Mesenchymal stem cell (in vitro differentiated cells and primary cell): ENCODE results near the gene GPR84.

ENCODE experiments used
- DNase-seq: peaks from one replicate; pipeline ENCODE4 v3.0.0-alpha.2; 2013
- H2AFZ ChIP-seq: one replicate; pipeline ENCODE4 v1.6.1; 2013; ENCODE audit warnings: low read depth, mild to moderate bottlenecking, control low read depth, inconsistent platforms, low read length, moderate library complexity
- H2AK5ac ChIP-seq: 2 replicates; pipeline ENCODE4 v1.6.1; 2013; ENCODE audit warnings: low read length, moderate library complexity, mild to moderate bottlenecking, inconsistent platforms; ENCODE audit not compliant: severe bottlenecking
- H2BK120ac ChIP-seq: one replicate; pipeline ENCODE4 v1.6.1; 2013; ENCODE audit warnings: low read depth, mild to moderate bottlenecking, inconsistent platforms, low read length, moderate library complexity
- H2BK12ac ChIP-seq, 2 experiments: one replicate each; pipeline ENCODE4 v1.6.1; 2013; ENCODE audit warnings: inconsistent platforms in 2 of 2, low read length in 2 of 2, mild to moderate bottlenecking in 2 of 2, moderate library complexity in 2 of 2, control low read depth in 1 of 2
- H2BK15ac ChIP-seq: one replicate; pipeline ENCODE4 v1.6.1; 2013; ENCODE audit warnings: mild to moderate bottlenecking, low read depth, inconsistent platforms; ENCODE audit not compliant: poor library complexity, severe bottlenecking
- H2BK5ac ChIP-seq: 2 replicates; pipeline ENCODE4 v1.6.1; 2013; ENCODE audit warnings: low read depth, mild to moderate bottlenecking, low read length, control low read depth, inconsistent platforms; ENCODE audit not compliant: poor library complexity, severe bottlenecking
- H3K14ac ChIP-seq, 2 experiments: one replicate each; pipeline ENCODE4 v1.6.1; 2013; ENCODE audit warnings: inconsistent platforms in 2 of 2, low read length in 2 of 2, control low read depth in 1 of 2, mild to moderate bottlenecking in 1 of 2, moderate library complexity in 1 of 2
- H3K18ac ChIP-seq, 2 experiments: one replicate each; pipeline ENCODE4 v1.6.1; 2013; ENCODE audit warnings: inconsistent platforms in 2 of 2, low read length in 2 of 2, control low read depth in 1 of 2, low read depth in 1 of 2, mild to moderate bottlenecking in 1 of 2
- H3K23ac ChIP-seq, 2 experiments: one replicate each; pipeline ENCODE4 v1.6.1; 2013; ENCODE audit warnings: inconsistent platforms in 2 of 2, low read length in 2 of 2, mild to moderate bottlenecking in 2 of 2, moderate library complexity in 2 of 2, control low read depth in 1 of 2
- H3K27ac ChIP-seq: 2 replicates; pipeline ENCODE4 v1.5.1; 2013; ENCODE audit warnings: mild to moderate bottlenecking, moderate library complexity, low read length, control low read depth, inconsistent platforms; ENCODE audit not compliant: poor library complexity, severe bottlenecking
- H3K27me3 ChIP-seq, 2 experiments: 2 replicates each; pipeline versions ENCODE4 v1.6.1 to v1.7.0; 2013; ENCODE audit warnings: low read length in 2 of 2, mild to moderate bottlenecking in 2 of 2, moderate library complexity in 2 of 2, control low read depth in 1 of 2, inconsistent platforms in 1 of 2; ENCODE audit not compliant: control insufficient read depth in 1 of 2, insufficient read depth in 1 of 2
- H3K36me3 ChIP-seq, 2 experiments: 2 replicates each; pipeline versions ENCODE4 v1.6.1 to v1.7.0; 2013; ENCODE audit warnings: low read length in 2 of 2, control low read depth in 1 of 2, inconsistent platforms in 1 of 2, low read depth in 1 of 2, mild to moderate bottlenecking in 1 of 2; ENCODE audit not compliant: insufficient read depth in 2 of 2, control insufficient read depth in 1 of 2
- H3K4ac ChIP-seq, 2 experiments: one replicate each; pipeline ENCODE4 v1.6.1; 2013; ENCODE audit warnings: inconsistent platforms in 2 of 2, low read length in 2 of 2, mild to moderate bottlenecking in 2 of 2, moderate library complexity in 2 of 2, control low read depth in 1 of 2, low read depth in 1 of 2
- H3K4me1 ChIP-seq: 2 replicates; pipeline ENCODE4 v1.6.1; 2013; ENCODE audit warnings: low read depth, low read length, control low read depth; ENCODE audit not compliant: control insufficient read depth, insufficient read depth
- H3K4me2 ChIP-seq: 2 replicates; pipeline ENCODE4 v1.6.1; 2013; ENCODE audit warnings: low read length, mild to moderate bottlenecking, inconsistent platforms; ENCODE audit not compliant: poor library complexity, severe bottlenecking
- H3K4me3 ChIP-seq, 2 experiments: 2 replicates each; pipeline versions ENCODE4 v1.5.1 to v1.7.0; 2013; ENCODE audit warnings: low read length in 2 of 2, mild to moderate bottlenecking in 2 of 2, control low read depth in 1 of 2, low read depth in 1 of 2; ENCODE audit not compliant: insufficient read depth in 1 of 2
- H3K79me1 ChIP-seq: replicated peaks from 2 replicates; pipeline ENCODE4 v1.6.1; 2013; ENCODE audit warnings: mild to moderate bottlenecking, control low read depth, low read length, inconsistent platforms; ENCODE audit not compliant: poor library complexity, severe bottlenecking
- H3K9ac ChIP-seq: 2 replicates; pipeline ENCODE4 v1.7.0; 2013; ENCODE audit warnings: mild to moderate bottlenecking, low read length, moderate library complexity
- H3K9me3 ChIP-seq: 2 replicates; pipeline ENCODE4 v1.7.0; 2013; ENCODE audit warnings: mild to moderate bottlenecking, low read length; ENCODE audit not compliant: control insufficient read depth
- H4K8ac ChIP-seq: one replicate; pipeline ENCODE4 v1.6.1; 2013; ENCODE audit warnings: inconsistent platforms, mild to moderate bottlenecking, low read length, moderate library complexity
- H4K91ac ChIP-seq: one replicate; pipeline ENCODE4 v1.6.1; 2013; ENCODE audit warnings: mild to moderate bottlenecking, low read length, inconsistent platforms
- WGBS: methylation state at CpG from one replicate; pipeline ENCODE4 v1.1.7; 2013; ENCODE audit warnings: mixed read lengths; 5-methylcytosine and 5-hydroxymethylcytosine counted together

The GPR84 gene

DNA sequence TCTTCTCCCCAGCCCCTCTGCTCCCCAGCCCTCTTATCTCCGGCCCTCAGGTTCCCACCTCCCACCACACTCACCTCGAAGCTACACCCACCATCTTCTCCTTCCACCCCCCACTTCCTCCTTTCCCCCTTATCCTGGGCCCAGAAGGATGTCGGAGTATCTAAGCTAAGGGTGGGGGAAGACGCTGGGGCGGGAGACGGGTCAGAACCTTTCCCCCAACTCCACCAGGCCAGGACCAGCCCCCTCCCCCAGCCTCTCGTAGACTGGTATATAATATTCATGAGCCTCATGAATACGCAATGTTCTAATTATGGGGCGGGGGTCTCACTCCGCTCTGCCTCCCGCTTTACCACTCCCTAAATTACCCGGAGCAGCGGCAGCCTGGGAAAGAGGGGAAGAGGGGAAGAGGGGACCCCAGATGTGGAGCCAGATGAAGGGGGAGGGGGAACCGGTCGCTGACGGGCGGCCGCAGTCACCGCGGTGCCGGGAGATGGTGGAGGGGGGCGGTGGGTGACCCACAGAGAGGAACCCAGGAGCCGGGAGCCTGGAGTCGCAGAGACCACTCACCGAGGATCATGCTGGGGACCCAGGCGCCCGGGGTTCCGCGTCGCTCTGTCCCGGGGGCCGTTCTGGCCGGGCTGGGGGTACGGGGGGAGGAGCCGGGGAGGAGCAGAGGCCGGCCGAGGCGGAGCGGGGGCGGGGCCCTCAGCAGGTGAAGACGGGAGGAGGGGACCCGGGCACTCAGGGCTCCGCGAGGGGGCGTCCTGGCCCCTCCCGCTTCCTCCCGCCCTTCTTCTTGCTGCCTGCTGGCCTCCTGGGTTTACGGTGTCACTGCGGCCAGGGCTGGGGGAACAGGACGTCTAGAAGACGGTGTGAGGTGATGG, 26.6 kb upstream of the GPR84 start:
- Histone ChIP-seq H2AFZ (no peak overlapping the region), H3K36me3 (peaks cover 12 to 42% of the 10 kb centered on the region in 2 experiments), H3K4me3 (peak overlapping the region in 1 of 2 experiments; percentile 68), H3K18ac (peak overlapping the region in 1 of 2 experiments; percentile 54), H3K27ac (no peak overlapping the region), H3K9me3 (no peaks in the 10 kb centered on the region), H2BK12ac (no peak overlapping the region), H3K4me1 (peaks cover 20% of the 10 kb centered on the region), H3K9ac (no peak overlapping the region), H3K4me2 (peak overlapping the region; percentile 85), H2BK5ac (no peak overlapping the region), H4K8ac (peak overlapping the region; percentile 67), H2BK120ac (no peak overlapping the region), H3K4ac (no peak overlapping the region), H4K91ac (no peak overlapping the region), H3K27me3 (no peaks in the 10 kb centered on the region), H3K23ac (no peak overlapping the region), H3K79me1 (no peaks in the 10 kb centered on the region), H3K14ac (no peak overlapping the region), H2AK5ac (no peak overlapping the region), H2BK15ac (peak overlapping the region; percentile 16)
- 5% methylated on average over 29 of the region's 51 CpGs for WGBS
- DNase-seq, result no peak

GRCh38 chr12:54390176-54390667, 25.9 kb upstream of the GPR84 start:
- Histone ChIP-seq H2BK5ac (no peak overlapping the region), H2BK15ac (no peak overlapping the region), H2AFZ (no peak overlapping the region), H2BK120ac (no peak overlapping the region), H3K27ac (no peak overlapping the region), H3K14ac (no peak overlapping the region), H4K91ac (no peak overlapping the region), H3K4me2 (peak overlapping the region; percentile 24), H3K36me3 (peaks cover 5 to 36% of the 10 kb centered on the region in 2 experiments), H4K8ac (peak overlapping the region; percentile 28), H3K18ac (no peak overlapping the region), H3K4ac (no peak overlapping the region), H3K4me1 (peaks cover 26% of the 10 kb centered on the region), H3K9me3 (no peaks in the 10 kb centered on the region), H3K79me1 (no peaks in the 10 kb centered on the region), H3K23ac (no peak overlapping the region), H3K27me3 (no peaks in the 10 kb centered on the region), H2BK12ac (no peak overlapping the region), H3K9ac (no peak overlapping the region), H3K4me3 (peak overlapping the region in 1 of 2 experiments; percentile 68), H2AK5ac (no peak overlapping the region)
- no peak for DNase-seq
- WGBS, result 23% methylated on average over 3 of the region's 7 CpGs

DNA sequence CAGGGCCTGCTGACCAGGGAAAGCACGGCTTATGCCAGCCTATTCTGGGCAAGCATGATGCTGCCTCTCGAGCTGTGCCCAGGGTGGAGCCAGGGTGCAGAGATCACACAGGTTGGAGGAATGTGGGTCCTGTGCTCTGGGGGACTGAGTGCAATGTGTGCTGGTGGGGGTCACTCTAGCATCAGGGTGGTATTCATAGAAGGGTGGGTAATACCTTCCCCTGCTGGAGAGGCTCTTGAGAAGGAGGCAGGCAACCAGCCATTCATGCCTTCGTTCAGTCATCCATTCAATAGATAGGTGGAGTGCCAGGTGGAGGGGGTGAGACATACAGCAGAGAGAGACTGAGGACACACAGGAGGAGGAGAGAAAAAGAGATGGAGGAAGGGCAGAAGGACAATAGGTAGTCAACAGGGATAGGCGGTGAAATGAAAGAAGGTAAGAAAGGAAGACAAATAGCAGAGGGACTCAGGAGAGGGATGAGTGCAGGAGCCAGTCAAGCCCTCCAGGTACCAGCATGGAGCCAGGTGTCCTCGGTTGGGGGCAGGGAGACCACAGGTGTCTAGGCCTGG, 25.4 kb upstream of the GPR84 start:
- Histone ChIP-seq H3K9me3 (no peaks in the 10 kb centered on the region), H3K18ac (no peak overlapping the region), H2BK5ac (no peak overlapping the region), H3K14ac (no peak overlapping the region), H2BK12ac (no peak overlapping the region), H3K9ac (no peak overlapping the region), H2BK15ac (no peak overlapping the region), H3K4me2 (peak overlapping the region; percentile 24), H3K23ac (no peak overlapping the region), H2AK5ac (no peak overlapping the region), H2BK120ac (no peak overlapping the region), H3K4me1 (peaks cover 30% of the 10 kb centered on the region), H3K79me1 (no peaks in the 10 kb centered on the region), H3K4ac (no peak overlapping the region), H4K91ac (no peak overlapping the region), H3K27me3 (no peaks in the 10 kb centered on the region), H3K36me3 (peaks cover 0 to 30% of the 10 kb centered on the region in 2 experiments), H3K27ac (no peak overlapping the region), H4K8ac (peak overlapping the region; percentile 28), H2AFZ (no peak overlapping the region), H3K4me3 (peak overlapping the region in 1 of 2 experiments; percentile 27)
- 74% methylated on average over 5 of the region's 5 CpGs for WGBS
- no peak for DNase-seq

- Histone ChIP-seq H3K4me2 (no peak overlapping the region), H3K4me1 (peaks cover 35% of the 10 kb centered on the region), H3K79me1 (no peaks in the 10 kb centered on the region), H3K36me3 (peaks cover 0 to 24% of the 10 kb centered on the region in 2 experiments), H3K14ac (no peak overlapping the region), H3K27ac (no peak overlapping the region), H2AK5ac (no peak overlapping the region), H2BK12ac (no peak overlapping the region), H4K91ac (no peak overlapping the region), H3K4ac (no peak overlapping the region), H3K27me3 (no peaks in the 10 kb centered on the region), H3K18ac (no peak overlapping the region), H2BK5ac (no peak overlapping the region), H3K9ac (no peak overlapping the region), H3K9me3 (no peaks in the 10 kb centered on the region), H2AFZ (no peak overlapping the region), H4K8ac (no peak overlapping the region), H3K4me3 (no peak overlapping the region), H2BK15ac (no peak overlapping the region), H3K23ac (no peak overlapping the region), H2BK120ac (no peak overlapping the region)
- WGBS, result 85% methylated on average over 2 of the region's 3 CpGs
- DNase-seq, result no peak
These were observed 24.8 kb upstream of the GPR84 start for GRCh38 chr12:54389134-54389508.
